SJCRH30 (cell line): ENCODE data around the gene CMBL. TPM values are rescaled to one million over a fixed set of nuclear protein-coding genes. Genes with fewer than 3 reads are reported as not detected.

Experiments used
- DNase-seq, 2 experiments: peaks; one replicate each; pipeline ENCODE4 v3.0.0-alpha.2; 2015 to 2020
- H3K27ac ChIP-seq: fragments of 250-450 bp; sonication (Bioruptor Pico); 2 replicates; pipeline ENCODE4 v1.5.1; 2020; ENCODE audit warnings: mild to moderate bottlenecking, moderate library complexity
- H3K27me3 ChIP-seq: fragments of 250-450 bp; sonication (Bioruptor Pico); 2 replicates; pipeline ENCODE4 v1.5.1; 2020; ENCODE audit warnings: mild to moderate bottlenecking, moderate library complexity
- H3K36me3 ChIP-seq: fragments of 250-450 bp; sonication (Bioruptor Pico); 2 replicates; pipeline ENCODE4 v1.5.1; 2020; ENCODE audit warnings: mild to moderate bottlenecking, moderate library complexity
- H3K4me1 ChIP-seq: fragments of 250-450 bp; sonication (Bioruptor Pico); 2 replicates; pipeline ENCODE4 v1.5.1; 2020; ENCODE audit warnings: mild to moderate bottlenecking, moderate library complexity
- H3K4me3 ChIP-seq: fragments of 250-450 bp; sonication (Bioruptor Pico); 2 replicates; pipeline ENCODE4 v1.5.1; 2020; ENCODE audit warnings: mild to moderate bottlenecking, moderate library complexity
- H3K9me3 ChIP-seq: fragments of 250-450 bp; sonication (Bioruptor Pico); replicated peaks from 2 replicates; pipeline ENCODE4 v1.5.1; 2020; ENCODE audit warnings: mild to moderate bottlenecking, moderate library complexity
- total RNA-seq: library from RNA; depleted of rRNA; stranded (reverse); fragments of >200 nt; shearing (Covaris generic); gene quantifications from 2 replicates; pipeline ENCODE4 v1.2.3, GENCODE V29; 2014

The CMBL gene
- total RNA-seq, 1 experiment from 2014 or later, result not detected

- Histone ChIP-seq H3K9me3 (no peaks in the 10 kb centered on the region), H3K4me1 (no peaks in the 10 kb centered on the region), H3K36me3 (no peaks in the 10 kb centered on the region), H3K4me3 (no peak overlapping the region), H3K27ac (no peak overlapping the region), H3K27me3 (no peaks in the 10 kb centered on the region)
- no peak for DNase-seq
These were observed 896 bp downstream of the CMBL start for GRCh38 chr5:10306806-10307205.

GRCh38 chr5:10306114-10306513 lies 1.6 kb downstream of the CMBL start:
- H3K4me3 ChIP-seq, result no peak overlapping the region
- no peaks in the 10 kb centered on the region for H3K27me3 ChIP-seq
- no peak for DNase-seq
- no peaks in the 10 kb centered on the region for H3K4me1 ChIP-seq
- no peak overlapping the region for H3K27ac ChIP-seq
- no peaks in the 10 kb centered on the region for H3K36me3 ChIP-seq
- H3K9me3 ChIP-seq, result no peaks in the 10 kb centered on the region

- no peak for DNase-seq
- Histone ChIP-seq H3K27ac (no peak overlapping the region), H3K9me3 (no peaks in the 10 kb centered on the region), H3K36me3 (no peaks in the 10 kb centered on the region), H3K4me3 (no peak overlapping the region), H3K27me3 (no peaks in the 10 kb centered on the region), H3K4me1 (no peaks in the 10 kb centered on the region)
These were observed 2.8 kb downstream of the CMBL start for GRCh38 chr5:10304932-10305331.

- no peak overlapping the region for H3K4me3 ChIP-seq
These were observed 4.0 kb downstream of the CMBL start for GRCh38 chr5:10303699-10304170.

GRCh38 chr5:10303201-10303600 lies 4.5 kb downstream of the CMBL start:
- no peaks in the 10 kb centered on the region for H3K36me3 ChIP-seq
- H3K4me1 ChIP-seq, result no peaks in the 10 kb centered on the region
- no peak overlapping the region for H3K4me3 ChIP-seq
- no peaks in the 10 kb centered on the region for H3K9me3 ChIP-seq
- H3K27ac ChIP-seq, result no peak overlapping the region
- H3K27me3 ChIP-seq, result no peaks in the 10 kb centered on the region
- no peak for DNase-seq

More at GRCh38 chr5:10303699-10304170, 4.0 kb downstream of the CMBL start:
- Histone ChIP-seq H3K27ac (no peak overlapping the region), H3K36me3 (no peaks in the 10 kb centered on the region), H3K9me3 (no peaks in the 10 kb centered on the region), H3K4me1 (no peaks in the 10 kb centered on the region), H3K27me3 (no peaks in the 10 kb centered on the region)
- no peak for DNase-seq

GRCh38 chr5:10301842-10302610 lies 5.7 kb downstream of the CMBL start:
- Histone ChIP-seq H3K4me1 (no peaks in the 10 kb centered on the region), H3K27ac (no peak overlapping the region), H3K4me3 (no peak overlapping the region), H3K27me3 (no peaks in the 10 kb centered on the region), H3K9me3 (no peaks in the 10 kb centered on the region), H3K36me3 (no peaks in the 10 kb centered on the region)
- no peak for DNase-seq

- H3K36me3 ChIP-seq, result no peaks in the 10 kb centered on the region
- no peaks in the 10 kb centered on the region for H3K4me1 ChIP-seq
- H3K9me3 ChIP-seq, result no peaks in the 10 kb centered on the region
- DNase-seq, result no peak
- H3K27me3 ChIP-seq, result no peaks in the 10 kb centered on the region
- no peak overlapping the region for H3K4me3 ChIP-seq
- H3K27ac ChIP-seq, result no peak overlapping the region
These were observed 6.4 kb downstream of the CMBL start for GRCh38 chr5:10301266-10301665.

GRCh38 chr5:10300246-10300645 lies 7.5 kb downstream of the CMBL start:
- no peak for DNase-seq
- H3K36me3 ChIP-seq, result no peaks in the 10 kb centered on the region
- H3K4me1 ChIP-seq, result no peaks in the 10 kb centered on the region
- no peaks in the 10 kb centered on the region for H3K9me3 ChIP-seq
- H3K27me3 ChIP-seq, result no peaks in the 10 kb centered on the region
- no peak overlapping the region for H3K27ac ChIP-seq
- H3K4me3 ChIP-seq, result no peak overlapping the region

- Histone ChIP-seq H3K36me3 (no peaks in the 10 kb centered on the region), H3K4me3 (no peak overlapping the region), H3K4me1 (no peaks in the 10 kb centered on the region), H3K27ac (no peak overlapping the region), H3K27me3 (no peaks in the 10 kb centered on the region), H3K9me3 (no peaks in the 10 kb centered on the region)
- no peak for DNase-seq
These were observed 10.0 kb downstream of the CMBL start for GRCh38 chr5:10297646-10298204.

- no peak for DNase-seq
- Histone ChIP-seq H3K27me3 (no peaks in the 10 kb centered on the region), H3K4me1 (no peaks in the 10 kb centered on the region), H3K36me3 (no peaks in the 10 kb centered on the region), H3K27ac (no peak overlapping the region), H3K9me3 (no peaks in the 10 kb centered on the region), H3K4me3 (no peak overlapping the region)
These were observed 11.9 kb downstream of the CMBL start for GRCh38 chr5:10295619-10296326.

- Histone ChIP-seq H3K4me3 (no peak overlapping the region), H3K4me1 (no peaks in the 10 kb centered on the region), H3K27ac (no peak overlapping the region), H3K9me3 (no peaks in the 10 kb centered on the region), H3K27me3 (no peaks in the 10 kb centered on the region), H3K36me3 (no peaks in the 10 kb centered on the region)
- DNase-seq, result no peak
These were observed 13.6 kb downstream of the CMBL start for GRCh38 chr5:10293907-10294662.

- Histone ChIP-seq H3K9me3 (no peaks in the 10 kb centered on the region), H3K27me3 (no peaks in the 10 kb centered on the region), H3K4me3 (no peak overlapping the region)
These were observed 15.9 kb downstream of the CMBL start for GRCh38 chr5:10291692-10292339.

GRCh38 chr5:10290438-10290837 lies 17.3 kb downstream of the CMBL start:
- Histone ChIP-seq H3K4me1 (no peaks in the 10 kb centered on the region), H3K4me3 (no peak overlapping the region), H3K36me3 (no peaks in the 10 kb centered on the region), H3K9me3 (no peaks in the 10 kb centered on the region), H3K27ac (no peak overlapping the region), H3K27me3 (no peaks in the 10 kb centered on the region)
- DNase-seq, result no peak

More at GRCh38 chr5:10291692-10292339, 15.9 kb downstream of the CMBL start:
- no peak for DNase-seq
- no peaks in the 10 kb centered on the region for H3K4me1 ChIP-seq
- no peaks in the 10 kb centered on the region for H3K36me3 ChIP-seq
- H3K27ac ChIP-seq, result no peak overlapping the region

- no peaks in the 10 kb centered on the region for H3K36me3 ChIP-seq
- H3K27me3 ChIP-seq, result no peaks in the 10 kb centered on the region
- no peak overlapping the region for H3K27ac ChIP-seq
- H3K9me3 ChIP-seq, result no peaks in the 10 kb centered on the region
- H3K4me1 ChIP-seq, result no peaks in the 10 kb centered on the region
- no peak overlapping the region for H3K4me3 ChIP-seq
- DNase-seq, result no peak
These were observed 17.7 kb downstream of the CMBL start for GRCh38 chr5:10289991-10290390.
